Neuron (in vitro differentiated cells): ENCODE data around the gene CMIP.

Experiments used
- H2AFZ ChIP-seq: one replicate; pipeline ENCODE4 v1.6.1; 2013; ENCODE audit warnings: low read depth, mild to moderate bottlenecking, inconsistent platforms, low read length, moderate library complexity
- H3K27me3 ChIP-seq: one replicate; pipeline ENCODE4 v1.6.1; 2013; ENCODE audit warnings: low read length; ENCODE audit not compliant: insufficient read depth
- H3K36me3 ChIP-seq: one replicate; pipeline ENCODE4 v1.6.1; 2013; ENCODE audit warnings: low read length; ENCODE audit not compliant: insufficient read depth
- H3K4me1 ChIP-seq: one replicate; pipeline ENCODE4 v1.6.1; 2013; ENCODE audit warnings: low read length; ENCODE audit not compliant: insufficient read depth
- H3K4me3 ChIP-seq: 2 replicates; pipeline ENCODE4 v1.5.1; 2013; ENCODE audit warnings: mild to moderate bottlenecking, low read length, moderate library complexity
- H3K9me3 ChIP-seq: one replicate; pipeline ENCODE4 v1.6.1; 2013; ENCODE audit warnings: low read length

CMIP gene

DNA sequence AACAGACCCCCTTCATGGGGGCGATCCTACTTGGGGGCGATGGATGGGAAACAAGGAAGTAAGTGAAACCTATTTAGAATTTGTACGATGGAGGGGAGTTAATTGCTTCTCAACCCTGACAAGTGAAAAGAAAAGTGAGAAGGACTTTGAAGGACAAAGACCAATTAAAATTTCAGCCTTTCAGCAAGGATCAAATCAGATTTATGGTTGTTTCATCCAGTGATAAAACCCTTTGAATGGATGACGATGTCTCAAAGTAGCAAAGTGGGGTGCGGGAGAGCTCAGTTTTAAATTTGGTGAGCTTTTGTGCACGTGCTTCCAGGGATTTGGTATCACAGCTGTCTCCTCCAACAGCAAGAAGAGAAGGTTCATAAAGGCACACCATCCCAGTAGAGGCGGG, 51.7 kb downstream of the CMIP start:
- no peaks in the 10 kb centered on the region for H3K36me3 ChIP-seq
- no peaks in the 10 kb centered on the region for H3K27me3 ChIP-seq

DNA sequence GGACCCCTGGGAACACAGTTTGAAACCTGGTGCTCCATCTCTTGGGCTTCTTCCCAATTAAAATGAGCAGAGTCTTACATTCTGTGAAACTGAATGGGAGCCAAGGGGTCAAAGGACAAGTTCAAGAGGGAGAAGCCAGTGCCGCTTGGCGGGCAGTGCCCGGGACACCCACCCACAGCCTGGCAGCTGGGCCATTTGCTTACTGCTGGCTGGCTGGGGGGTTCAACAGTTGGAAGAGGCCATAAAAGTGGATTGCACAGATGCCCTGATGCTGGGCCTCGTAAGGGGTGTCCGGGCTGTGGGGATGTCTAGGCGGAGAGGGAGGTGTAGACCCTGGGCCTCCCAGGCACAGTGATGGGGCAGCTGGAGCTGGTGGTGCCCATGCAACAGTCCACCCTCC, 52.1 kb downstream of the CMIP start:
- Histone ChIP-seq H3K4me3 (no peak overlapping the region), H3K4me1 (peaks cover 12% of the 10 kb centered on the region), H3K36me3 (no peaks in the 10 kb centered on the region), H3K27me3 (no peaks in the 10 kb centered on the region), H2AFZ (no peak overlapping the region), H3K9me3 (no peaks in the 10 kb centered on the region)

More for the DNA sequence above, 51.7 kb downstream of the CMIP start:
- no peak overlapping the region for H2AFZ ChIP-seq
- no peak overlapping the region for H3K4me3 ChIP-seq
- no peaks in the 10 kb centered on the region for H3K9me3 ChIP-seq
- H3K4me1 ChIP-seq = peaks cover 13% of the 10 kb centered on the region

DNA sequence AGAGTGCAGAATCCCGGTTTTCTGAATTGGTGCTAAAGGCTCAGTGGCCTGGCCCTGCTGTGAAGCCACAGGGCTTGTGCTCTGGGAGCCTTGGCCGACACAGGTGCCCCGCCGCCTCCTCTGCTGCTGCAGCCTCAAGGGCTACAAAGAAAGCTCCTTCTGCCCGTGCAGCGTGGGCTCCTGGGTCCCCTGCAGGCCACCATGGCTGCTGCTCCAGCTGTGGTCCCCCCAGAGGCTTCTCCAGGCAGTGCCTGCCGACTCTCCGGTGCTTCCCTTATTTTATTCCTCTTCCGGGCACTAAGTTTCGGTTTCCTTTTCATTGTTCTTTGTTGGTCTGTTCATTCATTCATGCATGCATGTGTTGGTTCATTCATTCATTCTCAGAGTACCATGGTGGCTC, 53.1 kb downstream of the CMIP start:
- no peaks in the 10 kb centered on the region for H3K9me3 ChIP-seq
- H3K4me1 ChIP-seq = peaks cover 2% of the 10 kb centered on the region
- no peak overlapping the region for H3K4me3 ChIP-seq
- no peaks in the 10 kb centered on the region for H3K27me3 ChIP-seq
- H2AFZ ChIP-seq = no peak overlapping the region
- H3K36me3 ChIP-seq = no peaks in the 10 kb centered on the region

DNA sequence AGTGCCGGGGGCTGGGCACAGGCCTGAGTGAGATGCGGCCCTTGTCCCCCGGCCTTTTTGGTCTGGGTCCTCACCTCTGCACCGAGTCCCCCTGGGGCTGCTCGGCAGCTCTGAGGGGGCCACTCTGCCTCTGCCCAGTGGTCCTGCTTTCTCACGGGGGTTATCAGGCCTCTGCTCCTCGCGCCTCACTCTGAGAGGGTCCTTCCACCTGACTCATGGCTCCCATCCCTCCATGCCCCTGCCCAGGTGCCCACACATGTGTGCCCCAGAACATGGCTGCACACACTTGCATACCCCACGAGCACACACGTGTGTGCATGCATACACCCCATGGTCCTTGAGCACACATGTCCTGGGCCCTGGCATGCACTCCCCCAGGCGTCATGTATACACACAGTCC, 53.7 kb downstream of the CMIP start:
- Histone ChIP-seq H3K9me3 (no peaks in the 10 kb centered on the region), H3K4me1 (no peaks in the 10 kb centered on the region), H2AFZ (no peak overlapping the region), H3K27me3 (no peaks in the 10 kb centered on the region), H3K4me3 (no peak overlapping the region), H3K36me3 (no peaks in the 10 kb centered on the region)

DNA sequence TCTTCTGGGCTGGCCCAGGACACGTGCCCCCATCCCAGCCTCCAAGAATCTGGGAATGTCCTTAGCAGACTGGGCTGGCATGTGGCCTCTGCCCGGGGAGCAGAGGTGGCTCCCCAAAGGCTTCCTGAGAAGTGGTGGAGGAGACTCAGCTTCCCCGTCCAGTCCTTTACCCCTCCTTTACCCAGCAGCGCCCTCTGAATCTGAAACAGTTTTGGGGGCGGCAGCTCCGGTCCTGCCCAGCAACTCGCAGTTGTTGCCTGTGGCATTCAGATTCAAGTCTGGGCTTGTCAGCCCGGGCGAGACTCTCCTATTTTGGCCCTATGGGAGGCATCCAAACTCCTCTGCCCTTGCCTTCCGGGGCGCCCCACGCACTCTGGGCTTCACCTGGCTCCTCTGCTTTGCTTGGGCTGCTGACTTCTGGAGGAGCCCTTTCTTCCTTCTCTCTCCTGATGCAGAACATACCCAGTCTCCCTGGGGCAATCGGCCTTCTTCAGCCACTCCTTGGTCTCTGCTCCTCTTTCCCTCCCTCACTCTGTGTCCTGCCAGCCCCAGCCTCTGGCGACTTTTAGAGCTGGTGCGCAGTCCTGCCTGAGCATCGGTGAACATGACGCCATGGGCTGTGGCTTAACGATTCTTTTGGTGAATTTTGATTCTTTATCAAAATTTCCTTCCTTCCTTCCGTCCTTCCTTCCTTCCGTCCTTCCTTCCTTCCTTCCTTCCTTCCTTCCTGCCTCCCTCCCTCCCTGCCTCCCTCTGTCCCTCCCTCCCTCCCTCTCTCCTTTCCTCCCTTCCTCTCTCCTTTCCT, 55.2 kb downstream of the CMIP start:
- Histone ChIP-seq H3K4me1 (no peaks in the 10 kb centered on the region), H3K36me3 (no peaks in the 10 kb centered on the region), H3K9me3 (no peaks in the 10 kb centered on the region)

DNA sequence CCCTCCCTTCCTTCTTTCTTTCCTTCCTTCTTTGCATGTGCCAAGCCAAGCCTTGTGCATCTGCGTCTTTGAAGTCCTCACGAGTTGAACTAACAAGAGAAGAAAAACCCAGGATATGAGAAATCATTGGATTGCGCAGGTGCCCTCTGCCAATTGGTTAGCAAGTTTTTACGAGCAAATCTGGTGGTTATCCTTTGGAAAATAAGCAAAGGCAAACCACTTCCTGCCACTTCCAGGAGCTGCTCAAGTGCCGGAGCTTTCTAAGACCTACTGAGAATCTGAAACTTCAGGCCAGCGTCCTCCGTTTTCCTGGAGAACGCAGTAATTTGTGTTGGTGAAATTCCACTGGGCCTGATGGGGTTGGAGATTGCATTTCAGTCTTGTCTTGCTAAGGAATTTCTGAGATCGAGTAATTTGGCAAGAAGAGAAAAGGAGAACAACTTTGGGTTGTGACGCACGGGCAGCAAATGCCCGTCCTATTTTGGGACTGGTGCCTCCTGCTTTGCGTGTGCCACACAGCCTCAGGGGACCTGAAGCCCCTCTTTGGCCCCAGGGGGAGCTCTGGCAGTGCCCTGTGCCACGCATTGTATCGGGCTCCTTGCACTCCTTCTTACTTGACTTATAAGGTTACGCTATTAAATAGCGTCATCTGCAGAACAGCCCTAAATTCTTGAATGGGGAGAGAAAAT, 56.4 kb downstream of the CMIP start:
- H3K36me3 ChIP-seq = no peaks in the 10 kb centered on the region
- no peak overlapping the region for H2AFZ ChIP-seq
- H3K27me3 ChIP-seq = no peaks in the 10 kb centered on the region
- no peaks in the 10 kb centered on the region for H3K9me3 ChIP-seq
- H3K4me1 ChIP-seq = no peaks in the 10 kb centered on the region
- H3K4me3 ChIP-seq = no peak overlapping the region

More for the DNA sequence above, 55.2 kb downstream of the CMIP start:
- H3K27me3 ChIP-seq = no peaks in the 10 kb centered on the region
- H3K4me3 ChIP-seq = no peak overlapping the region
- no peak overlapping the region for H2AFZ ChIP-seq

DNA sequence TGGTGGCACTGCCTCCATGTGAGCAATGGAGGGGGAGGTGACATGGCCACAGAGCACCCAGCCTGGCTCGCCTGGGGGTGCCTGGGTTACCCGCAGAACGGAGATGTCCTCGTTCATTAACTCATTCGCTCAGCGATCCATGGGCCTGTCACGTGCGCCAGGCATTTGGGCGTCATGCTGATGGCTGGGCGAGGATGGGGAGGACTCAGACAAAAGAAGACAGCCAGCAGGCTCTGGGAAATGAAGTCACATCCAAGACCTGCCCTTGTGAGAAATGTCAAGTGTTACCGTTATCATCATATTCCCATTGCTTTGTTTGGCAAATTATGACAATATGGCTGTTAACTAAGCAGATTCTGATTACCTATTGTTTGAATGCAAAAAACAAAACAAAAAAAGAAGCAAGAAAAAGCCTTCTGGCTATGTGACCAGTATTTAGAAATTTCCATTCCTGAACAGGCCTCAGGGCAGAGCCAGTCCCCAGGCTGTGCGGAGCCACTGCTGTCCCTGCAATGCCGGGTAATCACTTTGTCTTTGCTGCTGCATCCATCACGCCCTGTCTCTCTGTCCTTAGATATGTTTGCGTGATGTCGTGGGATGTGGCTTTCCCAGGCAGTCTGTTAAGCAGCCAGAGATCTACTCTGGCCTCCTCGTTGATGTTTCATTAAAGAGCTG, 57.9 kb downstream of the CMIP start:
- Histone ChIP-seq H3K36me3 (no peaks in the 10 kb centered on the region), H3K9me3 (no peaks in the 10 kb centered on the region), H2AFZ (no peak overlapping the region)

DNA sequence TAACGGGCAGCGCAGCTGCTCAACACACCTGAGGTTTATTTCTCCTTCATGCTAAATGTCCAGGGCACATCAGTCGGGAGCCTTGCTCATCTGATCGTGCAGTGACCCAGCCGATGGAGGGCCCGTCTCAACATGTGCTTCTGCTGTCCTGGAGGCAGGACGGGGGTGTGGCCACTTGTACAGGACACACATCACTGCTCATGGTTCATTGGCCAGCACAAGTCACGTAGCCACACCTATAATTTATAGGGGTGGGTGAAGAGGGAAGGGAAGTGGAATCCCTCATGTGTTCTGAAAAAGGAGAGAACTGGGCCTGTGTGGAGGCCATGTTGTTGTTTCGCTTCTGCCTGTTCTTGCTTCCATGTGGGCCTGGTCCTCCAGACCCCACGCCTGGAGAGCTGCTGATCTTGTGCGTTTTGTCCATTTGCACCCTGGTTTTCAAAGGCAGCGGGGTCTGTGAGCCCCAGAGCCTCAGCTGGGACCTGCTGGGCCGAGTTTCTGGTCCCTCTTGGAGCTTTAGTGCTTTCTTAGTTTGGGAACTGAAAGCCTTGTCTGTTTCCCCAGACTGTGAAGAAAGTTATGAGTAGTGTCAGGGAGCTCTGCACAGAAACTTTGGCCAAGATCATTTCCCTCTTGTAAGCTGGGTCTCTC, 60.5 kb downstream of the CMIP start:
- H3K9me3 ChIP-seq = no peaks in the 10 kb centered on the region
- no peak overlapping the region for H2AFZ ChIP-seq
- H3K4me3 ChIP-seq = no peak overlapping the region
- no peaks in the 10 kb centered on the region for H3K36me3 ChIP-seq
- H3K4me1 ChIP-seq = no peaks in the 10 kb centered on the region
- no peaks in the 10 kb centered on the region for H3K27me3 ChIP-seq

More for the DNA sequence above, 57.9 kb downstream of the CMIP start:
- Histone ChIP-seq H3K4me1 (no peaks in the 10 kb centered on the region), H3K27me3 (no peaks in the 10 kb centered on the region), H3K4me3 (no peak overlapping the region)

DNA sequence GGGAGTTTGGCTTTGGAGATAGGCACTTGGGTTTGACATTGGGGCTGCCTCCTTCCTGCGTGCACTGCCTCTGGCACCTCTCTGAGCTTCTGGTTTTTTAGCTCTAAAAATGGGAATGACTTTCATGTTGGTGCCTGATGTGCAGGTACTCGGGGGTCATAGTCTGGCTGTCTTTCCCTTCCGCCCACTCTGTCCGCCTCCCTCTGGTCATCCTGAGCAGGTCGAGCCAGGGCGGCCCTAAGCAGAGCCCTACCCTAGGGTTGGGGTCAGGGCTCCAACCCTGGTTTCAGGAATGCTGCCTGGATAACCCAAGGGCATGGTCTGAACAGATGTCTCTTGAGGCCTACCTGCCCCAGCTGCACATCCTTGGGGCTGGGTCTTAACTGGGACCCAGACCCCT, 64.8 kb downstream of the CMIP start:
- Histone ChIP-seq H3K9me3 (peaks cover 3% of the 10 kb centered on the region), H3K4me3 (no peak overlapping the region), H2AFZ (no peak overlapping the region), H3K27me3 (no peaks in the 10 kb centered on the region), H3K36me3 (no peaks in the 10 kb centered on the region), H3K4me1 (no peaks in the 10 kb centered on the region)

DNA sequence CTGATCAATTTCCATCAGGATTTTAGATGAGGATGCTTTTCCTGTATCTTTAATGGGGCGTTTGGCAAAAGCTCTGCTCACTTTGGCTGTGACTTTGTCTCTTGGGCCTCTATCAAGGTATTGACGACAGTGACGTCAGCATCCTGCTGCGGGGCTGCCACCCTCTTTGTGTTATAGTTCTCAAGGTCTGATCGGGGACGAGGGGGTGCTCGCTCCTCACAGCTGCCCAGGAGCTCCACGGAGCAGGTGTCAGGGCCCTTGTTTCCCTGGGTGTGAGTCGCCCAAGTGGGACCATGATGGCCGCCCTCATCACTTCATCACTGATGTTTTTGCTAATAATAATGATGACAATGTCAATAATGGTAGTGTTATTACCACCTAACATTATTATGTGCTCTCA, 65.4 kb downstream of the CMIP start:
- Histone ChIP-seq H3K9me3 (peaks cover 3% of the 10 kb centered on the region), H3K27me3 (no peaks in the 10 kb centered on the region), H3K4me3 (no peak overlapping the region), H3K36me3 (no peaks in the 10 kb centered on the region), H2AFZ (no peak overlapping the region), H3K4me1 (no peaks in the 10 kb centered on the region)

DNA sequence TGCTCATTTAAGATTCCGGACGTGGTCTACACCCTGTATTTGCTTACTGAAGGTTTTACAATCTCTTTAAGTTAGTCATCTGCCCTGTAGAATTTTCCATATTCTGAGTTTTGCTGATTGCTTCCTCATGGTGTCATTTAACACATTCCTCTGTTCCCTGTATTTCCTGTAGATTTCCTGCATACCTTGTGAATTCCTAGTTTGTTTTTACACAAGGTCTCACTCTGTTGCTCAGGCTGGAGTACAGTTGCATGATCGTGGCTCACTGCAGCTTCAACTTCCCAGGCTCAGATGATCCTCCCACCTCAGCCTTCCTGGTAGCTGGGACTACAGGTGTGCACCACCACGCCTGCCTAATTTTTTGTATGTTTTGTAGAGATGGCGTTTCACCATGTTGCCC, 66.8 kb downstream of the CMIP start:
- no peaks in the 10 kb centered on the region for H3K36me3 ChIP-seq
- H3K9me3 ChIP-seq = peaks cover 3% of the 10 kb centered on the region
- no peaks in the 10 kb centered on the region for H3K4me1 ChIP-seq
- H3K4me3 ChIP-seq = no peak overlapping the region
- no peak overlapping the region for H2AFZ ChIP-seq
- no peaks in the 10 kb centered on the region for H3K27me3 ChIP-seq

DNA sequence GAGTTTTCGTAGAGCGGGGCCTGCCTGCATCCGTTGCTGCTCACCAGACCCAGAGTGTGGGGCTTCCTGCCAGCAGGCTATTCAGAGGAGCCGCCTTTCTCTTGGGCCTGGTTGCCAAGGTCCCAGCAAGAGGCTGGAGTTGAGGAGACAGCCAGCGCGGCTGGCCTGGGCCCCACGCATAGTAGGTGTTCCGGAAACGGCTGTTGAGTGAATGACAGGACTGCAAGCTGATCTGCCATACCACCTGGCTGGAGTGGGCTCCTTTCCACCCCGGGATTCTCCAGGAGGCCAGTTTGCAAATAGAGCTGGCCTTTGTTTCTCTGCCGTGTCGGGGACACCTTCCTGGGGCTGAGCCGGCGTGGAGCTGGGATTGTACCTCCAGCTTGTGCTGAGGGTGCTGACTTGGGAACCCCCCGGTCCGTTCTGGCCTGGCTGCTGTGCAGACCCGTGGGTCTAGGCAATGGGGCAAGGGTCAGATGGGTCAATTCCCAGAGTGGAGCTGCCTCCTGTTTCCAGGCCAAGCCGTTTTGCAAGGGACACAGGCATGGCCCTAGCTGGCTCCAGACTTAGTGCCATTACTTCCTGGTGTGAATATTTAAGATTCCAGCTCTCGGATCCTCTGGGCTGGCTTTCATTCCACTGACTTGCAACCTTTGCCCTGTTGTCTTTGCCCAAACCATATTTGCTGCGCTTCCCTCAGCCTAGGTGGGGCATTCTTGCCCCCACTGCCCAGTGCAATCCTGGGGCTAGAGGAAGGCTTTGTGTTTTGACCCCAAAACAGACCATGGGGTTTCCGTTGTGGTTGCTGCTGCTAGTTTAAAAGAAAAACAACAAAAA, 68.8 kb downstream of the CMIP start:
- no peak overlapping the region for H3K4me3 ChIP-seq
- H3K36me3 ChIP-seq = no peaks in the 10 kb centered on the region
- H3K9me3 ChIP-seq = peaks cover 3% of the 10 kb centered on the region
- no peaks in the 10 kb centered on the region for H3K4me1 ChIP-seq
- no peak overlapping the region for H2AFZ ChIP-seq
- no peaks in the 10 kb centered on the region for H3K27me3 ChIP-seq
